ENCODE results near the gene PITX3. TPM values are rescaled to one million over a fixed set of nuclear protein-coding genes. Genes with fewer than 3 reads are reported as not detected.

PITX3 gene
- total and polyA plus RNA-seq, 4 donors: not detected

GRCh38 chr10:102281102-102281487, 39.8 kb upstream of the PITX3 start (continued):
- TF ChIP-seq, protein P1, sequence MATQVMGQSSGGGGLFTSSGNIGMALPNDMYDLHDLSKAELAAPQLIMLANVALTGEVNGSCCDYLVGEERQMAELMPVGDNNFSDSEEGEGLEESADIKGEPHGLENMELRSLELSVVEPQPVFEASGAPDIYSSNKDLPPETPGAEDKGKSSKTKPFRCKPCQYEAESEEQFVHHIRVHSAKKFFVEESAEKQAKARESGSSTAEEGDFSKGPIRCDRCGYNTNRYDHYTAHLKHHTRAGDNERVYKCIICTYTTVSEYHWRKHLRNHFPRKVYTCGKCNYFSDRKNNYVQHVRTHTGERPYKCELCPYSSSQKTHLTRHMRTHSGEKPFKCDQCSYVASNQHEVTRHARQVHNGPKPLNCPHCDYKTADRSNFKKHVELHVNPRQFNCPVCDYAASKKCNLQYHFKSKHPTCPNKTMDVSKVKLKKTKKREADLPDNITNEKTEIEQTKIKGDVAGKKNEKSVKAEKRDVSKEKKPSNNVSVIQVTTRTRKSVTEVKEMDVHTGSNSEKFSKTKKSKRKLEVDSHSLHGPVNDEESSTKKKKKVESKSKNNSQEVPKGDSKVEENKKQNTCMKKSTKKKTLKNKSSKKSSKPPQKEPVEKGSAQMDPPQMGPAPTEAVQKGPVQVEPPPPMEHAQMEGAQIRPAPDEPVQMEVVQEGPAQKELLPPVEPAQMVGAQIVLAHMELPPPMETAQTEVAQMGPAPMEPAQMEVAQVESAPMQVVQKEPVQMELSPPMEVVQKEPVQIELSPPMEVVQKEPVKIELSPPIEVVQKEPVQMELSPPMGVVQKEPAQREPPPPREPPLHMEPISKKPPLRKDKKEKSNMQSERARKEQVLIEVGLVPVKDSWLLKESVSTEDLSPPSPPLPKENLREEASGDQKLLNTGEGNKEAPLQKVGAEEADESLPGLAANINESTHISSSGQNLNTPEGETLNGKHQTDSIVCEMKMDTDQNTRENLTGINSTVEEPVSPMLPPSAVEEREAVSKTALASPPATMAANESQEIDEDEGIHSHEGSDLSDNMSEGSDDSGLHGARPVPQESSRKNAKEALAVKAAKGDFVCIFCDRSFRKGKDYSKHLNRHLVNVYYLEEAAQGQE (IDR thresholded peaks at IDR 0.05): no peak

- H3K4me3 ChIP-seq (ENCODE audit: low read depth in 1 of 3, low read length in 3 of 3): no peak overlapping the region
Observed at GRCh38 chr10:102280397-102281101, 39.2 kb upstream of the PITX3 start.

More at GRCh38 chr10:102280397-102281101, 39.2 kb upstream of the PITX3 start:
- no peak for DNase-seq (ENCODE audit: low spot score)
- Histone ChIP-seq H3K27ac (ENCODE audit: low read depth in 1 of 2, low read length in 2 of 2) (no peak overlapping the region), H3K36me3 (ENCODE audit: control insufficient read depth in 4 of 4, insufficient read depth in 3 of 4, low read depth in 1 of 4, low read length in 3 of 4) (peaks cover 0 to 3% (median 0%) of the 10 kb centered on the region in 4 donors), H3K9me3 (ENCODE audit: control insufficient read depth in 4 of 4, low read length in 3 of 4) (no peaks in the 10 kb centered on the region), H3K27me3 (ENCODE audit: control insufficient read depth in 4 of 4, insufficient read depth in 4 of 4, low read length in 3 of 4) (no peaks in the 10 kb centered on the region), H3K9ac (ENCODE audit: low read depth in 1 of 2, low read length in 2 of 2) (no peak overlapping the region), H3K4me1 (ENCODE audit: control insufficient read depth in 4 of 4, insufficient read depth in 4 of 4, low read length in 3 of 4) (peaks cover 6 to 23% (median 18%) of the 10 kb centered on the region in 4 donors)
- WGBS: 24% methylated on average over 3 of the region's 3 CpGs
- TF ChIP-seq, protein P2, sequence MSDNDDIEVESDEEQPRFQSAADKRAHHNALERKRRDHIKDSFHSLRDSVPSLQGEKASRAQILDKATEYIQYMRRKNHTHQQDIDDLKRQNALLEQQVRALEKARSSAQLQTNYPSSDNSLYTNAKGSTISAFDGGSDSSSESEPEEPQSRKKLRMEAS (IDR thresholded peaks at IDR 0.05): no peak
- no peak for TF ChIP-seq FOXA1 (IDR thresholded peaks at IDR 0.05)
- TF ChIP-seq, protein P1 (IDR thresholded peaks at IDR 0.05): no peak
- TF ChIP-seq, protein P3, sequence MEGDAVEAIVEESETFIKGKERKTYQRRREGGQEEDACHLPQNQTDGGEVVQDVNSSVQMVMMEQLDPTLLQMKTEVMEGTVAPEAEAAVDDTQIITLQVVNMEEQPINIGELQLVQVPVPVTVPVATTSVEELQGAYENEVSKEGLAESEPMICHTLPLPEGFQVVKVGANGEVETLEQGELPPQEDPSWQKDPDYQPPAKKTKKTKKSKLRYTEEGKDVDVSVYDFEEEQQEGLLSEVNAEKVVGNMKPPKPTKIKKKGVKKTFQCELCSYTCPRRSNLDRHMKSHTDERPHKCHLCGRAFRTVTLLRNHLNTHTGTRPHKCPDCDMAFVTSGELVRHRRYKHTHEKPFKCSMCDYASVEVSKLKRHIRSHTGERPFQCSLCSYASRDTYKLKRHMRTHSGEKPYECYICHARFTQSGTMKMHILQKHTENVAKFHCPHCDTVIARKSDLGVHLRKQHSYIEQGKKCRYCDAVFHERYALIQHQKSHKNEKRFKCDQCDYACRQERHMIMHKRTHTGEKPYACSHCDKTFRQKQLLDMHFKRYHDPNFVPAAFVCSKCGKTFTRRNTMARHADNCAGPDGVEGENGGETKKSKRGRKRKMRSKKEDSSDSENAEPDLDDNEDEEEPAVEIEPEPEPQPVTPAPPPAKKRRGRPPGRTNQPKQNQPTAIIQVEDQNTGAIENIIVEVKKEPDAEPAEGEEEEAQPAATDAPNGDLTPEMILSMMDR (IDR thresholded peaks at IDR 0.05; ENCODE audit: low read depth, low read length, missing input control): no peak
- TF ChIP-seq HNF4A (conservative IDR thresholded peaks at IDR 0.05): no peak
- TF ChIP-seq TAF1 (conservative IDR thresholded peaks at IDR 0.05): no peak
- TF ChIP-seq RXRA (IDR thresholded peaks at IDR 0.05): no peak
- no peak for TF ChIP-seq GABPA (IDR thresholded peaks at IDR 0.05 in 1 of 2, conservative IDR thresholded peaks at IDR 0.05 in 1 of 2)
- TF ChIP-seq RAD21 (IDR thresholded peaks at IDR 0.05): no peak
- no peak for TF ChIP-seq HNF4G (IDR thresholded peaks at IDR 0.05)

Measured in liver (tissue), 9 donors.